ENCODE measurements around the gene PPM1E.

GRCh38 chr17:58734040-58734439 lies 21.6 kb upstream of the PPM1E start:
- TF ChIP-seq CTCF (conservative IDR thresholded peaks at IDR 0.05; ENCODE audit: low read length) = no peak
- no peak for TF ChIP-seq EZH2phosphoT487 (IDR thresholded peaks at IDR 0.05; ENCODE audit: borderline replicate concordance, low read depth, low read length)
